ENCODE measurements around the gene GPS1.
A peak's percentile ranks its signal among the peaks of the same experiment; 100 is the strongest.

Gene GPS1

GRCh38 chr17:82021107-82021899 is 30.4 kb upstream of the GPS1 start:
- TF ChIP-seq CTCF (IDR thresholded peaks at IDR 0.05): peak; percentile 75

- TF ChIP-seq CTCF (IDR thresholded peaks at IDR 0.05): no peak
These were observed 29.8 kb upstream of the GPS1 start for GRCh38 chr17:82021900-82022309.

- TF ChIP-seq CTCF (IDR thresholded peaks at IDR 0.05): no peak
These were observed 29.3 kb upstream of the GPS1 start, which contains the start of gene CENPX for GRCh38 chr17:82022310-82022980. Gene CENPX, minus strand, starts transcription at chr17:82022878. Its CDS starts 17 bp downstream, at chr17:82022861.

- TF ChIP-seq CTCF (IDR thresholded peaks at IDR 0.05): no peak
These were observed 28.7 kb upstream of the GPS1 start, which contains the start of gene LRRC45 for GRCh38 chr17:82022981-82023446. Gene LRRC45, plus strand, starts transcription at chr17:82023305. Its CDS starts 339 bp downstream, at chr17:82023644.

GRCh38 chr17:82023447-82024241 is 28.1 kb upstream of the GPS1 start:
- TF ChIP-seq CTCF (IDR thresholded peaks at IDR 0.05): no peak

GRCh38 chr17:82024859-82025258 is 26.8 kb upstream of the GPS1 start:
- no peak for TF ChIP-seq CTCF (IDR thresholded peaks at IDR 0.05)

GRCh38 chr17:82025401-82026107 is 26.1 kb upstream of the GPS1 start:
- no peak for TF ChIP-seq CTCF (IDR thresholded peaks at IDR 0.05)

All from LNCAP (cell line).